Measurements from ENCODE around the gene LSR.
"Not testable (repeated sequence)": the region's sequence is repeated elsewhere in the genome, so short reads cannot be mapped to it uniquely, and the experiment has no call there.

The LSR gene

DNA sequence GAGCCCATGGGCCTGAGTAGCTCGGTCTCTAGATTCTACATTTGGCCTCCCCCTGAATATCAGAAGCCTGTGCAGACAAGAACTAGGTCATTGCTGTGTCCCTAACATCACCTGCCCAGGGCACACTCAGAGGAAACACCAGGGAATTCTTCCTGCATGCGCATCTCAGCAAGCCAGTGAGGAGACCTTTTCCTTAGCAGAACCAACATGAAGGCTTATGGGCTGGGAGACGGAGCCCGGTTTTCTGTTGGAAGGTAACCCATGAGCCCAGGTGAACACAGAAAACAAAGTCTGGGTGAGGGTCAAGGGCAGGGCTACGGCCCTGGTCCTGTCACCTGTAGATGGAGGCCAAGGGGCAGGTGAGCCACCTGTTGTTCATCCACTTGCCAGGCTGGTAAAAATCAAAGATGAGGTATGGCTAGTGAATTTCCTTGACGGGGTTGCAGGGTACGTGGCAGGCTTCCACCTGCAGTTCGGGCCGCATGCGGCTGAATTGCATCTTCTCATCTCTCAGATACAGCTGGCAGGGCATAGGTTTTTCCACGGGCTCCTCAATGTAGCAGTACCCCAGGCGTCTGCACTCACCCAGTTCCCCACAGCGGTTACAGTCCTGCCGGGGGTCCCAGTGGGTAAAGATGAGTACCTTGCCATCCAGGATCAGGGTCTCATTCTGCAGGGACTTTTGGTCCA, 16.7 kb upstream of the LSR start:
- TF ChIP-seq, protein P1, sequence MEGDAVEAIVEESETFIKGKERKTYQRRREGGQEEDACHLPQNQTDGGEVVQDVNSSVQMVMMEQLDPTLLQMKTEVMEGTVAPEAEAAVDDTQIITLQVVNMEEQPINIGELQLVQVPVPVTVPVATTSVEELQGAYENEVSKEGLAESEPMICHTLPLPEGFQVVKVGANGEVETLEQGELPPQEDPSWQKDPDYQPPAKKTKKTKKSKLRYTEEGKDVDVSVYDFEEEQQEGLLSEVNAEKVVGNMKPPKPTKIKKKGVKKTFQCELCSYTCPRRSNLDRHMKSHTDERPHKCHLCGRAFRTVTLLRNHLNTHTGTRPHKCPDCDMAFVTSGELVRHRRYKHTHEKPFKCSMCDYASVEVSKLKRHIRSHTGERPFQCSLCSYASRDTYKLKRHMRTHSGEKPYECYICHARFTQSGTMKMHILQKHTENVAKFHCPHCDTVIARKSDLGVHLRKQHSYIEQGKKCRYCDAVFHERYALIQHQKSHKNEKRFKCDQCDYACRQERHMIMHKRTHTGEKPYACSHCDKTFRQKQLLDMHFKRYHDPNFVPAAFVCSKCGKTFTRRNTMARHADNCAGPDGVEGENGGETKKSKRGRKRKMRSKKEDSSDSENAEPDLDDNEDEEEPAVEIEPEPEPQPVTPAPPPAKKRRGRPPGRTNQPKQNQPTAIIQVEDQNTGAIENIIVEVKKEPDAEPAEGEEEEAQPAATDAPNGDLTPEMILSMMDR (IDR thresholded peaks at IDR 0.05; ENCODE audit: insufficient read depth, low read length), result no peak
- no peak for TF ChIP-seq GABPA (IDR thresholded peaks at IDR 0.05; ENCODE audit: low read depth)
- TF ChIP-seq POLR2AphosphoS5 (IDR thresholded peaks at IDR 0.05; ENCODE audit: low read depth), result no peak
- TF ChIP-seq SPI1 (IDR thresholded peaks at IDR 0.05; ENCODE audit: borderline replicate concordance, low read depth), result no peak
- TF ChIP-seq REST (IDR thresholded peaks at IDR 0.05; ENCODE audit: insufficient replicate concordance, low read depth), result no peak
- no peak overlapping the region for H3K27ac ChIP-seq (replicated peaks)
- no peak overlapping the region for H3K4me3 ChIP-seq (replicated peaks; ENCODE audit: insufficient read depth, low read length)
- no peaks in the 10 kb centered on the region for H3K27me3 ChIP-seq (ENCODE audit: insufficient read depth, poor library complexity, severe bottlenecking)
- DNase-seq (ENCODE audit: low read depth in 1 of 2, low spot score in 1 of 2), result no peak

DNA sequence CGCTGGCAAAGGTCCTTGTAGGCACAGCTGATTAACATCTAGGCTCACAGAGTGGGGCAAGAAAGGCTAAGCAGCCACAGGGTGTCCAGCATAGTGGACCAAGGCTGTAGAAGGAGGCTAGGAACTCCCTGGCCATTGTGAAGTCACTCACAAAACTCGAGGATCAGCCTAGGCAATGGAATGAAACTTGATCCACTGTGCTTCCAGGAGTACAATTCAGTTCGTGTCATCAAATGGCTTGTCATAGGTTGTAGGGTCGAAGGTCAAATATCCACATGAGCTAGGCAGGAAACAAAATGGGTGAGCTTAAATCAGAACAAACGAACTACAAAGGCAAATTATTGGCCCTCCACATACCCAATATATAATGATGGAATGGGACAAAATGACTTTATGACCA, 15.9 kb upstream of the LSR start:
- TF ChIP-seq POLR2AphosphoS5 (IDR thresholded peaks at IDR 0.05; ENCODE audit: low read depth) (no peak), SPI1 (IDR thresholded peaks at IDR 0.05; ENCODE audit: borderline replicate concordance, low read depth) (no peak), REST (IDR thresholded peaks at IDR 0.05; ENCODE audit: insufficient replicate concordance, low read depth) (no peak), GABPA (IDR thresholded peaks at IDR 0.05; ENCODE audit: low read depth) (no peak)
- TF ChIP-seq, protein P1 (IDR thresholded peaks at IDR 0.05; ENCODE audit: insufficient read depth, low read length), result no peak
- Histone ChIP-seq H3K4me3 (replicated peaks; ENCODE audit: insufficient read depth, low read length) (no peak overlapping the region), H3K27me3 (ENCODE audit: insufficient read depth, poor library complexity, severe bottlenecking) (no peaks in the 10 kb centered on the region), H3K27ac (replicated peaks) (no peak overlapping the region)
- no peak for DNase-seq (ENCODE audit: low read depth in 1 of 2, low spot score in 1 of 2)

DNA sequence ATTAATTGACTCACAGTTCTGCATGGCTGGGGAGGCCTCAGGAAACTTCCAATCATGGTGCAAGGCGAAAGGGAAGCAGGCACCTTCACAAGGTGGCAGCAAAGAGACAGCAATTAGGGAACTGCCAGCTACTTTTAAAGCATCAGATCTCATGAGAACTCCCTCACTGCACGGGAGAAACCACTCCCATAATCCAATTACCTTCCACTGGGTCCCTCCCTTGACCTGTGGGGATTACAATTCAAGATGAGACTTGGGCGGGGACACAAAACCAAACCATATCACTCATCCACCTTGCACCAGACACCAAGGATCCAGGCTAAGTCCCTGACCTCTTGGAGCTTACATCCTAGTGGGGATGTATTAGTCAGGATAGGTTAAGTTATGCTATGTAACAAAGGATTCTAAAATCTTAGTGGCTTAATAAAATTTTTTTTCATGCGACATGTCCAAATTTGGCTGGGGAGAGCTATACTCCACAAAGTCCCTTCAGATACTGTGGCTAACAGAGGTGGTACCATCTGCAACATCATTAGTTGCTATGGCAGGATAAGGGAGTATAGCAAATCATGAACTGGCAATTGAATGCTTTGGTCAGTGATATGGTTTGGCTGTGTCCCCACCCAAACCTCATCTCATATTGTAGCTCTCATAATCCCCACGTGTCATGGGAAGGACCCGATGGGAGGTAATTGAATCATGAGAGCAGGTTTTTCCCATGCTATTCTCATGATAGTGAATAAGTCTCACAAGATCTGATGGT, 12.0 kb upstream of the LSR start:
- Histone ChIP-seq H3K27me3 (ENCODE audit: insufficient read depth, poor library complexity, severe bottlenecking) (no peaks in the 10 kb centered on the region), H3K4me3 (replicated peaks; ENCODE audit: insufficient read depth, low read length) (no peak overlapping the region), H3K27ac (replicated peaks) (no peak overlapping the region)
- peak in 1 of 2 experiments; percentile 18 for DNase-seq (ENCODE audit: low read depth in 1 of 2, low spot score in 1 of 2)
- TF ChIP-seq SPI1 (IDR thresholded peaks at IDR 0.05; ENCODE audit: borderline replicate concordance, low read depth) (no peak), REST (IDR thresholded peaks at IDR 0.05; ENCODE audit: insufficient replicate concordance, low read depth) (no peak), GABPA (IDR thresholded peaks at IDR 0.05; ENCODE audit: low read depth) (no peak)
- TF ChIP-seq, protein P1 (IDR thresholded peaks at IDR 0.05; ENCODE audit: insufficient read depth, low read length), result no peak

- not testable (repeated sequence) for H3K27me3 ChIP-seq (ENCODE audit: insufficient read depth, poor library complexity, severe bottlenecking); H3K27ac ChIP-seq (replicated peaks); DNase-seq (ENCODE audit: low read depth in 1 of 2, low spot score in 1 of 2); H3K4me3 ChIP-seq (replicated peaks; ENCODE audit: insufficient read depth, low read length)
Measured at GRCh38 chr19:35239597-35239996, 9.2 kb upstream of the LSR start.

Measured in HL-60 (cell line).